Activated CD8-positive, alpha-beta memory T cell treated with anti-CD3 and anti-CD28 coated beads for 4 hours (primary cell): ENCODE data around the gene HACD2.

Experiments used
- DNase-seq, 2 donors: peaks; one replicate each; pipeline ENCODE4 v3.0.0-alpha.2; 2020; ENCODE audit warnings: low read depth in 2 of 2

HACD2 gene, protein sequence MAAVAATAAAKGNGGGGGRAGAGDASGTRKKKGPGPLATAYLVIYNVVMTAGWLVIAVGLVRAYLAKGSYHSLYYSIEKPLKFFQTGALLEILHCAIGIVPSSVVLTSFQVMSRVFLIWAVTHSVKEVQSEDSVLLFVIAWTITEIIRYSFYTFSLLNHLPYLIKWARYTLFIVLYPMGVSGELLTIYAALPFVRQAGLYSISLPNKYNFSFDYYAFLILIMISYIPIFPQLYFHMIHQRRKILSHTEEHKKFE

DNA sequence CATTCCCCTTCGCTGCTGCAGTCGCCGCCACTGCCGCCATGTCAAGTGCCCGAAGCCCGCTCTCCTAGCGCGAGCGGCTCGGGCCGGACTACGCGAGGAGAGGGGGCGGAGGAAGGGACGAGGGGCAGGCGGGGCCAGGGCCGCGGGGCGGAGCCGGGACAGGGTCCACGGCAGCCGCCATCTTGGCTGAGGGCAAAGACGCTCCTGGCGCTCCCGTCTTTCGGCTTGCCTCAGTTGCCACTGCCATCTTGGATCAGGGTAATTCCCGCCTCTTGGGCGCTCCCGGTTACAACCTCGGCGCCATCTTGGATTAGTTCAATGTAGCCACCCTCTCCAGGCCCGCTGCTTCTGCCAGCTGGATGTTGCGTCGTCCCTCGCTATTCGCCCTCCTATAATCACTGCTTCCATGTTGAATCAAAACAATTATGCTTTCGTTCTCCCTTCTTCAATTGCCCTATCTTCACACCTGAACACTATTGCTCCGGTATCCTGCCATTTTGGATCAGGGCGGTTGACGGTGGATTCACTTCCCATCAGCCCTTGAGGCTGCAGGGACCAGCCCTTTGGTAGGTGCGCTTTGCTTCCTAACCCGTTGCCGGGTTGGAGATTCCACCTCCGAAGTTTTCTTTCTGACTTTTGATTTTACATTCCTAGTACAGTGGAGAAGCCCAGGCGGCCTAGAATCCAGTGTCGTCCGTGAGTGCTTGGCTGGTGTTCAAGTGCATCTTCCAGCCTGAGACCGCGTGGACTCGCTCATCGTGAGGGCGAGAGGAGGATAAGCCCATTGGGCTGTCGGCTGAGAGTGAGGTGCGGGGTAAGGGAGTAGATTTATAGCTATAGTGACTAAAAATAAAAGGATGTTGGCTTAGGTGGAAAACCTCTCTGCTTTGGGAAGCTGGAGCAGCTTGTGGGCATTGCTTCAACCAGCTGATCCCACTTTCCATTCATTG lies at the start of gene HACD2:
TSS of gene HACD2 (minus strand) at position 66 of the 950 bp plus-strand sequence. CDS start at position 40, 26 bp downstream.
- peak; percentile 85 to 90 for DNase-seq

DNA sequence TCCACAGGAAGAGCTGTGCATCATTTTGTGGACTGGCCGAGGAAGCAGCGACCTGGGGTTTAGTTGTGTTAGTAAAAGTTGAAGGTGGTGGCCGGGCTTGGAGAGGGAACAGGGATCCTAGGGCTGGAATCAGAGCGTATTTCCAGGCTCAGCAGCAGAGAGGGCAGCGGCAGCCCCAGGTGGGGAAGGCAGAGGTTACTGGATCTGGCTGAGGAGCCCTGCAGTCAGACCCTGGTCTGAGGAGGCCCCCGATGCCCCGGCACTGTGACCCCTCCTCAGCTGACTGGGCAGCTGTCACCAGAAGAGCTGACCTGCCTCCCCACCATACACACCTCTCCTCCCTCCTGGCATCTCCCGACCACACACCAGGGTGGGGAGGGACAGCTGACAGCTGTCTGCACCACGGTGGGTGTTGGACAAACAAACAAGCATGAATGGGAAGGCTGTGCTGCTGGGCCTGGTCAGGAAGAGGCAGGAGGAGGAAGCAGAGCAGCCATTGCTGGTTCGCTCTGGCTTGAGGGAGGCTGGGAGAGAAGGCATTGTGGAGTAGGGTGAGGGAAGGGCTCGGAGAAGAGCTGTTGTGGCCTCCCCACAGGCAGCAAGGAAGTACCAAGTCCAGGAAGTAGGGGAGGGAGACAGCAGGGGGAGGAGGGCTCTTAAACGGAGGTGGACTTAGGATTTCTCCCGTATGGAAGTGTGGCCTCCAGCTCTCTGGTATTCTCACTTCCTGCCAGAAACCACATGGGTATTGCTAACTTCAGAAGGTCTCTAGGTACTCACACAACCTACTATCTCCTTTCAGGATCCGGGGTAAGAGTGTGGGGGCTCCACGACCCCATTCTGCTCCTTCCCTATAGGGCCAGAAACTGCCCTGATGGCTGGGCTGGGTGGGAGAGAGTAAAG lies 49.5 kb upstream of the HACD2 start:
- no peak for DNase-seq

DNA sequence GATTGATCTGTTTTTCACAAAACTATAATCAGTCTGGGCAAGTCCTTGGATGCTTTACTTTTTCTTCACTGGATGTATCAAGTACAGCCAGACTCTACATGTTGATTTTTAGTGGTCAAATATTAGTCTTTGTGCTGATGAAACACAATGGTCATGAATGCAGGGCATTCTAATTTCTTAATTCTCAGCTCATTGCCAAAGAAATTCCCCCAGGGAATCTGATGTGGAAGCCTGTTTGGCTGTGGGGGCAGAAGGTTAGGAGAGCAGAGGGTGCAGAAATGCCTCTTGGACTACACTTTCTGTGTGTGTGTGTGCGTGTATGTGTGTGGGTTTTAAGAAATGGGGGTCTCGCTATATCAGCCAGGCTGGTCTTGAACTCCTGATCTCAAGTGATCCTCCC lies 48.7 kb upstream of the HACD2 start:
- DNase-seq, result no peak

DNA sequence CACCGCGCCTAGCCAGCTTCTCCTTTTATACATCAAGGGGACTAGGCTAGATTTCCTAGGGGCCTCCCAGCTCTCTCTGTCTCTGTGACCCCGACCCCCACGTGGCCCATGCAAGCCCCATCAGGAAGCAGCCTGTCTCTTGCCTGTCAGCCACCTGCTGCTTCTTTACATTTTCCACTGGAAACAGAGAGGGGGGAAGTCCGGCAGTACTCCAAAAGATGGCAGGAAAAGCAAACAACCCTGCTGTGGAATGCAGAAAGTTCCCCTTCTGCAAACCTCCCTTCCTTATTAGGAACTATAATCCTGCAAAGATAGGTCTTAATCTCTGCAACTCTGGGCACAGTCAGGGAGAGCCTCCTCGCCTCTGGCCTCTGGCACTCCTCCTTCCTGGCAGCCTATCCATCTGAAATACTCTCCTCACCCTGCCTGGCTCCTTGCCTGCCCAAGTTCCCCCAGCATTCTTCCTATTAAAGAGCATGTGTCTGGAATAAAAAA lies 47.4 kb upstream of the HACD2 start:
- DNase-seq, result no peak

DNA sequence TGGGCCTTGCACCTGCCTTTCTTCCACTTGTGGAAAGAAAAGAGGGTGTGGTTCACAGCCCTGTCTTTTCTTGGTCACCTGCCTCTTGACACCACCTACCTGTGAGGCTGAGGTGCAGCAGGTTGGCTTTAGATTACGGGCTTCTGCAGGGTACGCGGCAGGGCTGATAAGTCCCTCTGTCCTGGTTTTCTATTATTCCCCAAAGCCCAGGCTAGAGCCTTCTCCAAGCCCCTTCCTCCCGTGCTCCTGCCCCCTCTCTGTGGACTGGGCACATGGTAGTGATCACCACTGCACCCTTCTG lies 44.8 kb upstream of the HACD2 start:
- no peak for DNase-seq

DNA sequence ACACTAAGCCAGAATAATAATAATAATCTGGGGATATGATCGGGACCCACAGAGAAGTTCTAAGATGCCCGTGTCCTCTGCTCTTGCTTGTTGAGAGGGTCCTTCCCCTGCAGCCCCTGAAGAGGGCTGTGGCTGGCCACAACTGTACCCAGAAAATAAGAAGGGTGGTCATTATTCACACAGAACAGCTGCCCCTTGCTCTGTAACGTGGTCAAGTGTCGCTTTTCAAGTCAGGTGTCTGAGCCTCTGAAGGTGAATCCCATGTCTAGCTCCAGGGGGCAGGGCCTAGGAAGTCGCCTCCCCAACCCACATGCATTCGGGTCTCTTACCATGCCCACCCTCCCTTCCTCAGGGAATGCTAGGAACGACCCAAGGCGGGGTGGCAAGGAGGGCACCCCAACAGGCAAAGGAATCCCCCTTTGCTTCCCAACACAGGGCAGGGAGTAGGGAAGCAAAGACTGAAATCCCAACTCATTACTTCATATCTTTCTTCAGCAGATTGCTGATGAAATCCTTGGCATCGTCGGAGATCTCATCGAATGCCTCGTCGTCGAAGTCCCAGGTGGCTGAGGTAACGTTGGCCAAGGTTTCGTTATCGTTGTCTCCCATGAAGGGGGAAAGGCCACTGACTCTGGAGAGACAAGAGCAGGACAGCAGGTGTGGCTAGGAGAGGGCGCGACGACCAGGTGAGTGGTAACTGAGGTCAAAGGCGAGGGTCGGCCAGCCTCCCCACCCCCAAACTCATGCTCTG lies 44.3 kb upstream of the HACD2 start:
- DNase-seq, result no peak

DNA sequence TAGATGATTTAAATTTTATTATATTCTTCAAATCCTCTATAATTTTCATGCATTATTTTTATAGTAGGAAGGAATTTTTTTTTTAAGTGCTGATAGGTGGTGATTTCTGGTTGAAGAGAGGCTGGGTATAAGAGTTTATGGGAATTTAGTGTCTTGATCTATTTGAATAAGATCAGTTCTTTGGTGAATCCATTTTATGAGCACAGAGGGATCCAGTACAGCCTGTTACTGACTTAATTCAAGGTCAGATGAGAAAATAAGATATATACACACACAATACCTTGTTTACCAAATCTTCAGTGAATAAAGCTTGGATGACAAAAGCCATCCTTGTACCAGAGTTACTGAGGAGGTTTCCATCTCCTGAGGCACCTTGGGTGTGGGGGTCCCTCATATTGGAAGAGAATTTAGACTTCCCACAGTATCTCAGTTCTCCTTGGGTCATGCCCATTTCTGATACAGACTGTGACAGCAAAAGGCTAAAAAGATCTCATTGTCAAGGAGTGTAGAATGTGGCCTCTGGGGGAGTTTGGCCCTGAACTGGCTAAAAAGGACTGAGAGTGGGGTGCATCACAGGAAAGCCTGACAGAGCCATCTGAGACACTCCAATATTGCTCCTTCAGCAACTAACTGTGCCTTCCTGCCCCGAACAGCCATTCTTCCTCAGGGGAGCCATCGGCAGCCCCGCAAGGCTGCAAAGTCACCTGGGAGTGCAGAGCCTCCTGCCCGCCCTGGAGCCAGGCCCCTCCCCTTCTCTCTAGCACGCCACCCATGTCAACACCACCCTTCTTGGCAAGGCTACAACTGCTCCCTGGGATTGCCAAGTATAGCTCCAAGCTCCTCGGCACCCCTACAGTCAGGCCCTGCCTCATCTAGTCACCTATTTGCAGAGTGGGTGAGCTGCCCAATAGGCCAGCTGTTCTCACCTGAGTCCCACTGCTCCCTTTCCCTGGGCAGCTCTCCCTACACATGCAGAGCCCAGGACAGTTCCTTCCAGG lies 43.1 kb upstream of the HACD2 start:
- no peak for DNase-seq

DNA sequence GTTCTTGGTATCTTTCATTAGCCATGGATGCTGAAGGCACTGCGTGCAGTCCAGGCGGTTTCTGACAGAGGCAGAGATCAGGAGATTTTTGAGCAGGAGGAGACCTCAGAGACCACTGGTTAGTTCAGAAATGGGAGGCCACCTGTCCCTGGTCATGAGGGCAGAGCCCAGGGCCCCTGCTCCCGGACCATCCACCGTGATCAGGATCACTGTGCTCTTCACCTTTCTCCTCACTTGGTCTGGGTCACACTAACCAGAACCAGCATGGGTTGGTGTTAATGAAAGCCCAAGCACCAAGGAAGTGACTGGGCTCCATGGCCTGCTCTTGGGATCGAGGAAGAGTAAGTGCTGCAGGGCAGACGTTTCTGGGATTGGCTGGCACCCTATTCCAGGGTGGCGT lies 42.0 kb upstream of the HACD2 start:
- DNase-seq, result no peak

DNA sequence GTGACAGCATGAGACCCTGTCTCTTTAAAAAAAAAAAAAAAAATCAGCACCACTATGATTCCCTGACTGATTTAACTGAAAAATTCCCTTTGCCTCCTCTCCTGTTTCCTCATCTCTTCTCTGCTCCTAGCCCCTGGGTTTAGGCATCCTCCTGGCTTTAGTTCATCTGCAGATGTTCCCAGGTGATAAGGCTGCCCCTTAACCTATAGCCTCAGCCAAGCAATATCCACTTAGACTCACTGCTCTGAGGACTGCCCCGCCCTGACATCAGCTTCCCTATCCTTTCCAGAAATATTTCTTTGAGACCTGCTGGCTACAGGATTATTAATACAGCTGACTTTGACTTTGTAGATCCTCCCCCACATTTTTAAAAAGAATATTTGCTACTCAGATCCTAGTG lies 39.4 kb upstream of the HACD2 start:
- no peak for DNase-seq

DNA sequence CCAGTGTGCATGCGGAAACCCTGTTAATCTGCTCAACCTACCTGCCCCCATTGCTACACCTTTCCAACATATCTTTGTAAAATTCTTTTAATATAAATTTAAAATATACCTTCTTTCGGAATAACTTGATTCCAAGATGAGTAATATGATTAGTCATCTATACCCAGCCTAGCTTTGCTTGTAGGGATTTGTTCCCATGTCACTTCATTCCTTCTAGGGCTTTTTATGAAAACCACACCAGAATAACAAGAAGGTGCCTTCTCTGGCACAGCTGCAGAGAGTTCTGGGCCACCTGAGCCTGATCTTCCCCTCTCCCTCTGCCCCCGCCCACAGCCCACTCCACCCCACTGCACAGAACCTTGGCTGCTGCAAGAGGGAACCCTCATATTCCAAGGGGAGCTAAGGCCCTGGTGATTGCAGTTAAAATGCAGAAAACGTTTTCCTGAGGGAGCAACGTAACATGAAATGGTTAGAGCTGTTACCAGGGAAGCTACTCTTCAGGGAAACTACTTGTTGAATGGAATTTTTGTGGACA lies 38.6 kb upstream of the HACD2 start:
- DNase-seq, result no peak

DNA sequence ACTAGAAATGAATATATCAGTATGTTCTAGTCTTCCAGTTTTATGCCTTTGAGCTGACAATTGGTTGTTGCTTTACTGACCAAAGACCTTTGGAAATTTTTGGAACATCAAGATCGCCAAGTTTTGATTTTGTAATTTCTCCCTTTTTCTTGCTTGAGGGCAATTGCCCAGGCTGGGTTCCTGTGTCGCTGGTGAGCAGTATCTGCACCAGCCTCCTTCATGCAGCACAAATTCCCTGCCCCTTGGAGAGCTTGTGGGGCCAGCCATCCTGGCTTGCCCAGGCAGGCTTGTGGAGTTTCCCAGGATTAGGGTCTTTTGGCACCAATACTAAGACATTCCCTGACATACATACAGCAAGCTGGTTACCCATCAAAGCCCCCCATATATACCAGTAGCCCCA lies 37.9 kb upstream of the HACD2 start:
- no peak for DNase-seq

DNA sequence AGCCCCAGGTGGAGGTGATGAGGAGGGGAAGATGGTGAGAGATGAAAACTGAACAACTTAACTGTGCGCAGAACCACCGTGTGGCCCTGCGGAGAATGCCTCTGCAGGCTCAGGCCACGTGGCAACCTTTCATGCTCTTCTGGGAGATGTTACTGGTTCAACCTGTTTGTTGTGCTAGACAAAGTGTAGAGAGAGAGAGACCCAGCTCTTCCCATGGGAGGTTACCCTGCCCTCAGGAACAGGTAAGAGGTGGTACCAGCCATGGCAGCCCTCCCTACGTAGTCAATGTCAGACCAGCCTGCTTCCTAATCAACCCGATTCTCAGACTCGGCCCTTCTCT lies 37.0 kb upstream of the HACD2 start:
- DNase-seq, result no peak

DNA sequence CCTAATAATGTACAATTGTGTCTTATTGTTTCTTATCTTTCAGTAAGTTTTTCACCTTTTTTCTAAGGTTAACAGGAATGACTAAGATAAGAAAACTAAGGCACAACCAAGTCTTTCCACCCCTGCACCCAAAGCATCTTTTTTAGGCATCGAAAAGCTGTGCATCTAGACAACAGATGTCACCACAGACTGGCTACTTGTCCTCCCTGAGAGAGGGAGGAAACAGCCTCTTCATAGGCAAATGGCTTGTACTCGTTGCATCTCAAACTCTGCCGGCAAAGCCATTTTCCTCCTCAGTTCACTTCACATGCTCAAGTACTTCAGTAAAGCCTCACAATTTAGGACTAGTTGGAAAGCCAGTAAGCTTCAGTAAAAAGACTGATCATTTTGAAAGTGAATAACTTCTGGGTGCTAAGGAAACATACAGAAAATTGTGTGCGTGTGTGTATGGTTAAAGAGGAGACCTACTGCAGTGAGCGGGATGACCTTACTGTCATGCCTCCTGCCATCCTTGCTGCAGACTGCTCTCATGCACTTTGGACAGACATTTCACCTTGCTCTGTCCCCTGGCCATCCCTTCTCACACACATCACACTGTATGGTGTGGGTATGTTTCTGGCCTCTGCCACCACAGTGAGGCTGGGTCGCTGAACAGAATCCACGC lies 36.5 kb upstream of the HACD2 start:
- DNase-seq, result no peak

DNA sequence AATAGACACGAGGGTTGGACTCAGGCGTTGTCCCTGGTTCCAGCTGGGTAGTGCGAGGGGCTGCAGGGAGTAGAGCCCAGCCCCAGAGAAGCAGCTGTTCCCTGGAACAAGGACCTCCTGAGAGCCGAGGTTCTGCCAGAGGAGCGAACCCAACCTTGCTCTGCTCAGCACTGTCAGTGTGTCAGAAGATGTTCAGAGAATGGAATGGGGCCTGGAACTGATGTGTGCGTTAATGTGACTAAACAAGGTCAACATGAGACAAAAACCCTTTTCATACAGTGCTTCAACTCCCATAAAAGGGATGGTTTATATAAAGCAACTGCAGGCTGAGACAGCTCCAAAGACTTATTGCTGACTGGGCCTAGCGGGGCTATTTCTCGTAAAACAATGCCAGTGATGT lies 35.5 kb upstream of the HACD2 start:
- no peak for DNase-seq

DNA sequence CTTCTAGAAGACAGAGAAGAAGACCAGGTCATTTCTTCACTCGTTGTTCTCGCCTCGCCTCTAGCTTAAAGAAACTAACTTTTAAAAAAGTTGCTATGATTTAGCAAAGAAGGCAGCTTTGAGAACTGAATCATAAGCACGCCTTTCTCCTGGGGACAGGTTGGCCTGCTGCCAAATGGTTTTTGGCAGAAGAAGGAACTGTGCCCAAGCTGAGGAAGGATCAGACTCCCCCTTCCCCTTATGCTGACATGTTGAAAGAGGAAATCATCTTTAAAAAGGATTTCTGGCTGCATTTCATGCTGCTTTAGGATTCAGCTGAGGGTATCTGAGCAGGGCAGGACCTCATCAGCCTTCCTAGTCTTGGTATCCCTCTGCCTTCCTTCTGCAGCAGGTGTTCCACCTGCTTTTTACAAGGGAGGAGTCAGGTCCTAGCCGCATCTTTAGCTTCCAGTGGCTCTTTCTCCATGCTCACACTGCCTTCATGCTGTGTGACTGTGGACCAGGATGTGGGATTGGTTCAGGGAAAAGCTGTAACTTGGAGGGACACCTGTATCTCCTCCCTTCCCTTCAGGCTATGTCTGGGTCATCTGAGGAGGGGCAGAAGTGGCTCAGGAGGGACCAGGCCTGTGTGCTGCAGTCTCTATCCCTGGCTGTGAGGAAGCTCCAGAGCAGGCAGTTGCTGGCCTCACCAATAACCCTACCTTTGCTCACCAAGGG lies 34.1 kb upstream of the HACD2 start:
- no peak for DNase-seq

DNA sequence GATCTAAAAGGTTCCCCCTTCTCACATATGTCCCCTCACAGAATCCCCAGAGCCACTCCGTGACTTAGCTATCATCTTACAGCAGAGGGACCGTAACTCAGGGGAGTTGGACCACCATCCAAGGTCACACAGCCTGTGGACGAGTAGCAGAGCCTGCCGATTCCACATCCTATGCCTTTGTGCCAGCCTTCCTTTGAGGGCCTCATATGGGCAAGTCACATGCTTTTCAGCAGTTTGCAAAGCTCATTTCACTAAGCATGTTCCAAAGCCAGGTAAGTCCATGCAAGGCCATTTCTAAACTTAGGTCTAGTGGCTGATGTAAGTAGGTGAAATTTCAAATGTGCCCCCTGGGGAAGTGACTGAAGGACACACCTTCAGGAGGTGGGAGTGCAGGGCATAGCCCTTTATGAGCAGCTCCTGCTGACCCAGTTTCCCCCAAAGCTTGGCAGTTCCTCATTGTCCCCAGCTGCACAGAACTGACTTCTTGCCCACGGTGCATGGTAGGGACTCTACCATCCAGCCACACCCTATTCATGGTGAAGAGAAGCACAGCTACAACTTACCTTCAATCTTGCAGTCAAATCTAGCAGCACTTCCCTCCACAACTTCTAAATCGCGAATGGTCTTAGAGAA lies 33.3 kb upstream of the HACD2 start:
- DNase-seq, result no peak

DNA sequence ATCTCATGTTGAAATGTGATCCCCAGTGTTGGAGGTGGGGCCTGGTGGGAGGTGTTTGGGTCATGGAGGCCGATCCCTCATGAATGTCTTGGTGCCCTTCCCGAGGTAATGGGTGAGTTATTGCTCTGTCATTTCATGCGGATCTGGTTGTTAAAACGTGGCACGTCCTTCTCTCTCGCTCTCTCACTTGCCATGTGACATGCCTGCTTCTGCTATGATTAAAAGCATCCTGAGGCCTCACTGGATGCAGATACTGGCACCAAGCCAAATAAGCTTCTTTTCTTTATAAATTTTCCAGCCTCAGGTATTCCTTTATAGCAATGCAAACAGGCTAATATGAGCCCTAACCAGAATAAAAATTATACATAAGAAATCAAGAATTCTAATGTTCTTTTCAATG lies 31.7 kb upstream of the HACD2 start:
- no peak for DNase-seq

DNA sequence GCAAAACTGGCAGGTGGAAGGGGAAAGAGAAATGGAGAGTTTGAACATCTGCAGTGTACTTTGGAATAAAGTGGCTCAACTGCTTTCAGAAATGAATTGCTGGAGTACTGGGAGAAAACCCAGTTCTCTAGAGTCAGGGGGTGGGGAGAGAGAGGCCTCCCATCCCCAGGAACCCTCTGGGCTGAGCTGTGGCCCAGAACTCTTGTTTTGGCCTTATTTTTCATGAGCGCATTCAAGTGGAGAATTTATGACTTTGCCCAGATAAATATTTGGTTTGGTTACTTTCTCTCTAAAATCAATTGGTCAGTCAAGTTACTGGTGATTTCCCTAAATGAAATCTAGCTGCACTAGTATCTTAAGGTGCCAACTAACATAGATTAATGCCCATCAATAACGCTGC lies 28.7 kb upstream of the HACD2 start:
- DNase-seq, result no peak
